ENCODE data around the gene ZMYND10.

- TF ChIP-seq CTCF (IDR thresholded peaks at IDR 0.05), result no peak
- TF ChIP-seq POLR2AphosphoS5 (IDR thresholded peaks at IDR 0.05), result no peak
- no peak for TF ChIP-seq POLR2A (IDR thresholded peaks at IDR 0.05)
- no peak for TF ChIP-seq EP300 (IDR thresholded peaks at IDR 0.05; ENCODE audit: low read depth)
These were observed 26.8 kb upstream of the ZMYND10 start for GRCh38 chr3:50372349-50372748.
